Measurements from ENCODE around the gene GALNT9. TPM values are rescaled to one million over a fixed set of nuclear protein-coding genes. Genes with fewer than 3 reads are reported as not detected.

The GALNT9 gene
- polyA plus RNA-seq, 2 of the 4 experiments (the other 2 are of a cell fraction): 0.66 to 2.8 TPM

DNA sequence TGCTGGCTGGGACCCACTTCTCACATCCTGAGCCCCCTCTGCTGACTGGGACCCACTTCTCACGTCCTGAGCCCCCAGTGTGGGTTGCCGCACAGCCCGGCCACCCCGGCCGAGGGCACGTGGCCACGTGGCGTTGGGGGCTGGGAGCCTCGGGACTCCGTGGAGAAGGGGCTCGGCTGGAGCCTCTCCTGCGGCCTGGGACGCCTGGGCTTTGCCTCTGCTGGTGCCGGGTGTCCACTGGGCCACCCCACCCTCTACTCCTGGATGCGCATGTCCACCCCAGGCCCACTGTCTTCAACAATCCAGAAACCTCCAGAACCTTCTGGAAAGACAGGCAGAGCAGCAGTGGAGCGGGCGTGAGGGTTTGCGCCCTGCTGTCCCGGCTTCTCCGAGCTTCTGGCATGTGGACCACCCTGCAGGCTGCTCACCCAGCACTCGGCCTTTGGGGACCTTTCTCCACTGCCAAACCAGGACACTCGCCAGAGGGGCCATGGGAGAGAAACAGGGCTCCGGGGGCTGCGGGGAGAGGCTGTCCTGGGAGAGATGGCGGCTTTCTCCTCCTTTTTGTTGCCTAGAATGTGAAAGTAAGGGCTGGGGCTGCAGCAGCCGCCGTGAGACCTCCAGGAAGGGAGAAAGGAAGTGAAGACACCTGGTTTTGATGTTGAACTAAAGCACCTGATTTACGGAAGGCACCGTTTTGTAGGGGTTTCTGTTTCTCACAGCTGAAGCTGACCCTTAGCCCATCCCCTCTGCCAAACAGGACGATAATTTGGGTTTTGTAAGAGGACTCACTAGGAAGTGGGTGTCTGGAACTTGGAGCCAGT lies 155.2 kb downstream of the GALNT9 start:
- DNase-seq (ENCODE audit: low read depth in 1 of 2, low spot score in 1 of 2) (no peak), FAIRE-seq (no peak), ATAC-seq (no peak)
- WGBS (ENCODE audit: missing lambda C conversion rate): 74% methylated on average over 17 of the region's 30 CpGs
- Histone ChIP-seq H3K4me2 (no peak overlapping the region), H3K9me3 (no peaks in the 10 kb centered on the region), H3K4me1 (peaks cover 9% of the 10 kb centered on the region; the same call in 2 of the 3 replicates), H3K27ac (no peak overlapping the region), H3K4me3 (no peak overlapping the region)
- CTCF ChIA-PET: interaction anchor here (0.6 to 2.6 kb wide), 9 partner anchors 11 to 457 kb away, joined by 3 to 7 read pairs (median 5); no protein-coding TSS in a partner anchor
- TF ChIP-seq BCL3 (IDR thresholded peaks at IDR 0.05): no peak
- no peak for TF ChIP-seq PHF8 (IDR thresholded peaks at IDR 0.05; ENCODE audit: borderline replicate concordance, low read depth)
- no peak for TF ChIP-seq HOXA7 (CRISPR knock-in tag; IDR thresholded peaks at IDR 0.05)
- TF ChIP-seq MYC (IDR thresholded peaks at IDR 0.05; ENCODE audit: borderline replicate concordance, low read length): no peak
- TF ChIP-seq SREBF2 (IDR thresholded peaks at IDR 0.05): no peak
- TF ChIP-seq GATA3 (IDR thresholded peaks at IDR 0.05; ENCODE audit: borderline replicate concordance): no peak
- TF ChIP-seq, protein P1, sequence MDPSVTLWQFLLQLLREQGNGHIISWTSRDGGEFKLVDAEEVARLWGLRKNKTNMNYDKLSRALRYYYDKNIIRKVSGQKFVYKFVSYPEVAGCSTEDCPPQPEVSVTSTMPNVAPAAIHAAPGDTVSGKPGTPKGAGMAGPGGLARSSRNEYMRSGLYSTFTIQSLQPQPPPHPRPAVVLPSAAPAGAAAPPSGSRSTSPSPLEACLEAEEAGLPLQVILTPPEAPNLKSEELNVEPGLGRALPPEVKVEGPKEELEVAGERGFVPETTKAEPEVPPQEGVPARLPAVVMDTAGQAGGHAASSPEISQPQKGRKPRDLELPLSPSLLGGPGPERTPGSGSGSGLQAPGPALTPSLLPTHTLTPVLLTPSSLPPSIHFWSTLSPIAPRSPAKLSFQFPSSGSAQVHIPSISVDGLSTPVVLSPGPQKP (IDR thresholded peaks at IDR 0.05; ENCODE audit: low read depth, low read length): no peak
- no peak for TF ChIP-seq RARB (CRISPR knock-in tag; IDR thresholded peaks at IDR 0.05)
- no peak for TF ChIP-seq HOXB13 (CRISPR knock-in tag; IDR thresholded peaks at IDR 0.05; ENCODE audit: low read depth)
- TF ChIP-seq MAZ (IDR thresholded peaks at IDR 0.05; ENCODE audit: borderline replicate concordance, low read depth, low read length): no peak
- POLR2A ChIA-PET: no interaction called here

- FAIRE-seq (no peak), DNase-seq (ENCODE audit: low read depth in 1 of 2, low spot score in 1 of 2) (no peak), ATAC-seq (no peak)
- ChIA-PET CTCF (interaction anchor here (2.6 kb wide), 1 partner anchor 241 kb away, joined by 7 read pairs; no protein-coding TSS in a partner anchor), POLR2A (no interaction called here)
- Histone ChIP-seq H3K27ac (no peak overlapping the region), H3K4me2 (no peak overlapping the region), H3K4me3 (no peak overlapping the region), H3K4me1 (peaks cover 3% of the 10 kb centered on the region; the same call in 2 of the 3 replicates), H3K9me3 (no peaks in the 10 kb centered on the region)
- 63% methylated on average over 34 of the region's 35 CpGs for WGBS (ENCODE audit: missing lambda C conversion rate)
- no peak for TF ChIP-seq RNF2 (IDR thresholded peaks at IDR 0.05; ENCODE audit: borderline replicate concordance, low read depth)
- no peak for TF ChIP-seq NR3C1 (IDR thresholded peaks at IDR 0.05)
- TF ChIP-seq MAFK (IDR thresholded peaks at IDR 0.05; ENCODE audit: partially characterized antibody): no peak
- TF ChIP-seq BCL3 (IDR thresholded peaks at IDR 0.05): no peak
- no peak for TF ChIP-seq FOXS1 (CRISPR knock-in tag; IDR thresholded peaks at IDR 0.05)
- TF ChIP-seq FOSB (CRISPR knock-in tag; IDR thresholded peaks at IDR 0.05): no peak
- TF ChIP-seq NFE2L2 (conservative IDR thresholded peaks at IDR 0.05; ENCODE audit: low read length): no peak
- TF ChIP-seq ZFP36 (IDR thresholded peaks at IDR 0.05; ENCODE audit: borderline replicate concordance, partially characterized antibody): no peak
- no peak for TF ChIP-seq RCOR1 (IDR thresholded peaks at IDR 0.05; ENCODE audit: low read depth, low read length)
- TF ChIP-seq KDM1A (IDR thresholded peaks at IDR 0.05; ENCODE audit: low read depth): no peak
- no peak for TF ChIP-seq TFCP2L1 (CRISPR knock-in tag; IDR thresholded peaks at IDR 0.05)
- TF ChIP-seq SMC3 (IDR thresholded peaks at IDR 0.05): no peak
- TF ChIP-seq RFX5 (IDR thresholded peaks at IDR 0.05): no peak
- TF ChIP-seq EP300 (IDR thresholded peaks at IDR 0.05): no peak
These were observed 156.0 kb downstream of the GALNT9 start for GRCh38 chr12:132173135-132174014.

Measured in A549 (cell line).